Suprapubic skin (tissue), 4 donors: Measurements from ENCODE around the gene RRM1.

Experiments used
- POLR2A ChIP-seq, 2 donors: fragments of 450-650 bp; IDR thresholded peaks; one replicate each; pipeline ENCODE4 v1.6.1; 2017; ENCODE audit warnings: antibody characterized with exemption in 2 of 2, mild to moderate bottlenecking in 2 of 2, moderate library complexity in 2 of 2
- POLR2AphosphoS5 ChIP-seq, 3 donors: sonication (generic); formaldehyde crosslinking; IDR thresholded peaks; one replicate each; pipeline ENCODE4 v1.6.1; 2017; ENCODE audit warnings: antibody characterized with exemption in 3 of 3
- TF ChIP-seq, protein P1 (sequence below), 2 donors: fragments of 200-600 bp in 1 of 2; fragments of 450-650 bp in 1 of 2; sonication (generic) in 1 of 2; IDR thresholded peaks; one replicate each; pipeline ENCODE4 v1.5.1; 2016 to 2019; ENCODE audit warnings: antibody characterized with exemption in 2 of 2, mild to moderate bottlenecking in 1 of 2, moderate library complexity in 1 of 2

DNA sequence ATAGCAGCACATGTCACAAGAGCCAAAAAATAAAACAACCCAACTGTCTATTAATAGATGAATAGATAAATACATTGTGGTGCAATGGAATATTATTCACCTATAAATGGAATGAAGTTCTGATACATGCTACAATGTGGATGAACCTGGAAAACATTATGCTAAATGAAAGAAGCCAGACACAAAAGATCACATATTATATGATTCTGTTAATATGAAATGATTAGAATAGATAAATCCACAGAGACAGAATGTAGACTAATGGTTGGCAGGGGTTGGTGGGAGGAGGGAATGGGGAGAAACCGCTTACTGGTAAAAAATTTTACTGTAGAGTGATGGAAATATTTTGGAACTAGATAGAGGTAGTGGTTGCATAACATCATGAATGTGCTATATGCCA lies 32.9 kb upstream of the RRM1 start:
- TF ChIP-seq POLR2AphosphoS5 (IDR thresholded peaks at IDR 0.05) = no peak
- TF ChIP-seq, protein P1, sequence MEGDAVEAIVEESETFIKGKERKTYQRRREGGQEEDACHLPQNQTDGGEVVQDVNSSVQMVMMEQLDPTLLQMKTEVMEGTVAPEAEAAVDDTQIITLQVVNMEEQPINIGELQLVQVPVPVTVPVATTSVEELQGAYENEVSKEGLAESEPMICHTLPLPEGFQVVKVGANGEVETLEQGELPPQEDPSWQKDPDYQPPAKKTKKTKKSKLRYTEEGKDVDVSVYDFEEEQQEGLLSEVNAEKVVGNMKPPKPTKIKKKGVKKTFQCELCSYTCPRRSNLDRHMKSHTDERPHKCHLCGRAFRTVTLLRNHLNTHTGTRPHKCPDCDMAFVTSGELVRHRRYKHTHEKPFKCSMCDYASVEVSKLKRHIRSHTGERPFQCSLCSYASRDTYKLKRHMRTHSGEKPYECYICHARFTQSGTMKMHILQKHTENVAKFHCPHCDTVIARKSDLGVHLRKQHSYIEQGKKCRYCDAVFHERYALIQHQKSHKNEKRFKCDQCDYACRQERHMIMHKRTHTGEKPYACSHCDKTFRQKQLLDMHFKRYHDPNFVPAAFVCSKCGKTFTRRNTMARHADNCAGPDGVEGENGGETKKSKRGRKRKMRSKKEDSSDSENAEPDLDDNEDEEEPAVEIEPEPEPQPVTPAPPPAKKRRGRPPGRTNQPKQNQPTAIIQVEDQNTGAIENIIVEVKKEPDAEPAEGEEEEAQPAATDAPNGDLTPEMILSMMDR (IDR thresholded peaks at IDR 0.05) = no peak
- TF ChIP-seq POLR2A (IDR thresholded peaks at IDR 0.05) = no peak
